H9 (cell line): ENCODE measurements around the gene ETV6. TPM values are rescaled to one million over a fixed set of nuclear protein-coding genes. Genes with fewer than 3 reads are reported as not detected.

Source experiments
- DNase-seq: peaks from one replicate; pipeline ENCODE4 v3.0.0-alpha.2; 2017
- H2AFZ ChIP-seq: one replicate; pipeline ENCODE4 v1.6.1; 2013; ENCODE audit warnings: mild to moderate bottlenecking, low read length, control low read depth, moderate library complexity
- H2AK5ac ChIP-seq: 2 replicates; pipeline ENCODE4 v1.6.1; 2013; ENCODE audit warnings: low read length, control low read depth, mixed read lengths; ENCODE audit not compliant: insufficient read length
- H2BK120ac ChIP-seq: one replicate; pipeline ENCODE4 v1.6.1; 2013; ENCODE audit warnings: low read depth, mild to moderate bottlenecking, low read length, control low read depth, inconsistent platforms; ENCODE audit not compliant: poor library complexity, severe bottlenecking
- H2BK12ac ChIP-seq: 2 replicates; pipeline ENCODE4 v1.6.1; 2013; ENCODE audit warnings: low read length, control low read depth, mixed read lengths, low read depth; ENCODE audit not compliant: insufficient read length
- H2BK15ac ChIP-seq: 2 replicates; pipeline ENCODE4 v1.6.1; 2013; ENCODE audit warnings: low read depth, low read length, control low read depth
- H2BK20ac ChIP-seq: one replicate; pipeline ENCODE4 v1.6.1; 2013; ENCODE audit warnings: low read depth, mild to moderate bottlenecking, low read length, control low read depth, inconsistent platforms; ENCODE audit not compliant: poor library complexity, severe bottlenecking
- H2BK5ac ChIP-seq: 2 replicates; pipeline ENCODE4 v1.6.1; 2013; ENCODE audit warnings: low read length, control low read depth, mixed read lengths; ENCODE audit not compliant: insufficient read length
- H3K14ac ChIP-seq: 2 replicates; pipeline ENCODE4 v1.6.1; 2013; ENCODE audit warnings: low read length, control low read depth; ENCODE audit not compliant: insufficient read depth
- H3K18ac ChIP-seq: 2 replicates; pipeline ENCODE4 v1.6.1; 2013; ENCODE audit warnings: low read depth, mild to moderate bottlenecking, mixed read lengths, low read length, control low read depth; ENCODE audit not compliant: insufficient read length
- H3K23ac ChIP-seq: 2 replicates; pipeline ENCODE4 v1.6.1; 2013; ENCODE audit warnings: low read length, control low read depth, mixed read lengths, low read depth; ENCODE audit not compliant: insufficient read length
- H3K23me2 ChIP-seq: 2 replicates; pipeline ENCODE4 v1.6.1; 2013; ENCODE audit warnings: low read depth, mild to moderate bottlenecking, mixed read lengths, low read length, control low read depth; ENCODE audit not compliant: insufficient read length, poor library complexity, severe bottlenecking
- H3K27ac ChIP-seq: 2 replicates; pipeline ENCODE4 v1.5.1; 2013; ENCODE audit warnings: low read length, control low read depth, mixed read lengths, low read depth; ENCODE audit not compliant: insufficient read length
- H3K27me3 ChIP-seq: 2 replicates; pipeline ENCODE4 v1.6.1; 2013; ENCODE audit warnings: low read length, control low read depth, inconsistent platforms; ENCODE audit not compliant: insufficient read depth
- H3K4ac ChIP-seq: 2 replicates; pipeline ENCODE4 v1.6.1; 2013; ENCODE audit warnings: low read depth, mild to moderate bottlenecking, control low read depth, inconsistent platforms, low read length, moderate library complexity
- H3K4me1 ChIP-seq: 2 replicates; pipeline ENCODE4 v1.6.1; 2013; ENCODE audit warnings: low read length, control low read depth, inconsistent platforms; ENCODE audit not compliant: insufficient read depth
- H3K4me2 ChIP-seq: 2 replicates; pipeline ENCODE4 v1.6.1; 2013; ENCODE audit warnings: low read length, control low read depth, mixed read lengths; ENCODE audit not compliant: insufficient read length, insufficient read depth
- H3K56ac ChIP-seq: 2 replicates; pipeline ENCODE4 v1.6.1; 2013; ENCODE audit warnings: low read depth, mild to moderate bottlenecking, mixed read lengths, low read length, control low read depth; ENCODE audit not compliant: insufficient read length
- H3K79me1 ChIP-seq: 2 replicates; pipeline ENCODE4 v1.6.1; 2013; ENCODE audit warnings: low read depth, mild to moderate bottlenecking, moderate library complexity, low read length, control low read depth, inconsistent platforms; ENCODE audit not compliant: insufficient read depth, poor library complexity, severe bottlenecking
- H3K79me2 ChIP-seq: 2 replicates; pipeline ENCODE4 v1.6.1; 2013; ENCODE audit warnings: low read length, control low read depth, inconsistent platforms; ENCODE audit not compliant: insufficient read depth
- H3K9ac ChIP-seq: 2 replicates; pipeline ENCODE4 v1.6.1; 2013; ENCODE audit warnings: low read length, control low read depth, mixed read lengths; ENCODE audit not compliant: insufficient read length; ENCODE audit errors: extremely low read depth
- H3K9me3 ChIP-seq: one replicate; pipeline ENCODE4 v1.6.1; 2013; ENCODE audit warnings: low read depth, low read length, inconsistent platforms; ENCODE audit not compliant: control insufficient read depth
- H3T11ph ChIP-seq: one replicate; pipeline ENCODE4 v1.6.1; 2013; ENCODE audit warnings: mild to moderate bottlenecking, low read length, control low read depth, inconsistent platforms
- H4K20me1 ChIP-seq: one replicate; pipeline ENCODE4 v1.6.1; 2013; ENCODE audit not compliant: control insufficient read depth, insufficient read length, insufficient read depth
- H4K5ac ChIP-seq: 2 replicates; pipeline ENCODE4 v1.6.1; 2013; ENCODE audit warnings: low read depth, mild to moderate bottlenecking, mixed read lengths, low read length, control low read depth; ENCODE audit not compliant: insufficient read length
- H4K8ac ChIP-seq: replicated peaks from 2 replicates; pipeline ENCODE4 v1.6.1; 2013; ENCODE audit warnings: low read length, control low read depth, mixed read lengths, low read depth; ENCODE audit not compliant: insufficient read length
- H4K91ac ChIP-seq: 2 replicates; pipeline ENCODE4 v1.6.1; 2013; ENCODE audit warnings: low read depth, mild to moderate bottlenecking, moderate library complexity, mixed read lengths, low read length, control low read depth; ENCODE audit not compliant: insufficient read length
- H3K27ac Mint-ChIP-seq, 3 experiments: 2 replicates in 2 of 3; 3 replicates in 1 of 3; pipeline ENCODE4 v1.8.0; 2020 to 2021; ENCODE audit warnings: mixed read lengths in 3 of 3, mild to moderate bottlenecking in 1 of 3, moderate library complexity in 1 of 3
- H3K27me3 Mint-ChIP-seq: 2 replicates; pipeline ENCODE4 v1.8.0; 2021; ENCODE audit warnings: low read depth, mild to moderate bottlenecking, moderate library complexity, mixed read lengths
- H3K36me3 Mint-ChIP-seq, 3 experiments: 2 replicates in 2 of 3; 3 replicates in 1 of 3; pipeline ENCODE4 v1.8.0; 2020 to 2021; ENCODE audit warnings: low read depth in 3 of 3, mixed read lengths in 3 of 3; ENCODE audit not compliant: insufficient read depth in 1 of 3
- H3K4me1 Mint-ChIP-seq, 2 experiments: 2 replicates each; pipeline ENCODE4 v1.8.0; 2020; ENCODE audit warnings: mixed read lengths in 2 of 2
- H3K4me3 Mint-ChIP-seq, 2 experiments: 2 replicates in 1 of 2; 3 replicates in 1 of 2; pipeline ENCODE4 v1.8.0; 2020 to 2021; ENCODE audit warnings: mild to moderate bottlenecking in 2 of 2, mixed read lengths in 2 of 2, moderate library complexity in 1 of 2
- H3K9me3 Mint-ChIP-seq, 2 experiments: 2 replicates in 1 of 2; 3 replicates in 1 of 2; pipeline ENCODE4 v1.8.0; 2020; ENCODE audit warnings: mild to moderate bottlenecking in 2 of 2, mixed read lengths in 2 of 2, moderate library complexity in 1 of 2
- WGBS: extraction: QIAGEN DNeasy Blood & Tissue Kit; methylation state at CpG from one replicate; pipeline ENCODE4 v1.1.7; 2013; ENCODE audit warnings: missing lambda C conversion rate, low lambda C conversion rate, mixed read lengths; ENCODE audit not compliant: insufficient read length; ENCODE audit errors: extremely low coverage; 5-methylcytosine and 5-hydroxymethylcytosine counted together
- total RNA-seq: library from RNA; stranded (reverse); gene quantifications from 2 replicates; pipeline ENCODE4 v1.2.1, GENCODE V29; 2021
- TF ChIP-seq, protein P1 (sequence below): fragments of 200-600 bp; sonication (generic); conservative IDR thresholded peaks from 3 replicates; pipeline ENCODE4 v1.8.0; 2021; ENCODE audit warnings: antibody characterized with exemption, mild to moderate bottlenecking

The ETV6 gene
- total RNA-seq, 1 experiment from 2014 or later: 28.7 TPM

DNA sequence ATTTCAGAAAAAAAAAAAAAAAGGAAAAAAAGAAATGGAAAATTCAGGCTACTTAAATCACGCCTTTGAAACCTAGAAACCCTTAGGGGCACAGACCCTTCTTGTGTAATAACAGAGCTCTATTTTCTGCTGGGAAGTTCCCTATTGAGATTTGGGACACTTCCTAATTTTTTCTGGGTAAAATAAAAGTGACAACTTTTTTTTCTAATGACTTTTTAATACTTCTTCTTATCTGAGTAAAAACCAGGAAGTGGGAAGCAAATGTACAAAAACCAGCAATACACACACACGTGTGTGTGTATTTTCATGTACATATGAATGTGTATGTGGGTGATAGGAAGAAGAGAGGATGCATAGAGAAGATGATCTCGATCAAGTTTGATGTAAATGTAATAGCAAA, 35.8 kb downstream of the ETV6 start:
- no peak for DNase-seq
- no peak overlapping the region for H2BK20ac ChIP-seq
- H2BK15ac ChIP-seq: no peak overlapping the region
- H2BK120ac ChIP-seq: no peak overlapping the region
- no peak overlapping the region for H3K27ac ChIP-seq
- H2BK5ac ChIP-seq: no peak overlapping the region
- no peaks in the 10 kb centered on the region for H3K23me2 ChIP-seq
- H3K9me3 ChIP-seq: no peaks in the 10 kb centered on the region
- Mint-ChIP-seq H3K4me1 (peaks cover 22 to 26% of the 10 kb centered on the region in 2 experiments), H3K27me3 (no peaks in the 10 kb centered on the region), H3K4me3 (no peak overlapping the region), H3K27ac (peak overlapping the region in 1 of 3 experiments; percentile 76; a peak in 1 of 7 replicates), H3K36me3 (peaks cover 0 to 6% (median 2%) of the 10 kb centered on the region in 3 experiments; a peak in 4 of 7 replicates), H3K9me3 (peaks cover 0 to 5% of the 10 kb centered on the region in 2 experiments; a peak in 2 of 5 replicates)
- H3K4me2 ChIP-seq: no peak overlapping the region
- no CpG with 5 or more reads among the region's 3 CpGs for WGBS
- H3K18ac ChIP-seq: no peak overlapping the region
- no peak overlapping the region for H3K4ac ChIP-seq
- no peak overlapping the region for H4K5ac ChIP-seq
- H3K79me1 ChIP-seq: no peaks in the 10 kb centered on the region
- no peak overlapping the region for H2AK5ac ChIP-seq
- H3K4me1 ChIP-seq: peaks cover 2% of the 10 kb centered on the region
- no peak overlapping the region for H3K9ac ChIP-seq
- H4K91ac ChIP-seq: no peak overlapping the region
- no peak overlapping the region for H2AFZ ChIP-seq
- peaks cover 2% of the 10 kb centered on the region; the same call in 1 of the 2 replicates for H3K79me2 ChIP-seq
- no peaks in the 10 kb centered on the region for H4K20me1 ChIP-seq
- no peaks in the 10 kb centered on the region for H3K27me3 ChIP-seq
- H3K14ac ChIP-seq: no peak overlapping the region
- no peak overlapping the region for H3T11ph ChIP-seq
- H4K8ac ChIP-seq: no peak overlapping the region
- TF ChIP-seq, protein P1, sequence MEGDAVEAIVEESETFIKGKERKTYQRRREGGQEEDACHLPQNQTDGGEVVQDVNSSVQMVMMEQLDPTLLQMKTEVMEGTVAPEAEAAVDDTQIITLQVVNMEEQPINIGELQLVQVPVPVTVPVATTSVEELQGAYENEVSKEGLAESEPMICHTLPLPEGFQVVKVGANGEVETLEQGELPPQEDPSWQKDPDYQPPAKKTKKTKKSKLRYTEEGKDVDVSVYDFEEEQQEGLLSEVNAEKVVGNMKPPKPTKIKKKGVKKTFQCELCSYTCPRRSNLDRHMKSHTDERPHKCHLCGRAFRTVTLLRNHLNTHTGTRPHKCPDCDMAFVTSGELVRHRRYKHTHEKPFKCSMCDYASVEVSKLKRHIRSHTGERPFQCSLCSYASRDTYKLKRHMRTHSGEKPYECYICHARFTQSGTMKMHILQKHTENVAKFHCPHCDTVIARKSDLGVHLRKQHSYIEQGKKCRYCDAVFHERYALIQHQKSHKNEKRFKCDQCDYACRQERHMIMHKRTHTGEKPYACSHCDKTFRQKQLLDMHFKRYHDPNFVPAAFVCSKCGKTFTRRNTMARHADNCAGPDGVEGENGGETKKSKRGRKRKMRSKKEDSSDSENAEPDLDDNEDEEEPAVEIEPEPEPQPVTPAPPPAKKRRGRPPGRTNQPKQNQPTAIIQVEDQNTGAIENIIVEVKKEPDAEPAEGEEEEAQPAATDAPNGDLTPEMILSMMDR: no peak
- H3K56ac ChIP-seq: no peak overlapping the region
- no peak overlapping the region for H2BK12ac ChIP-seq
- H3K23ac ChIP-seq: no peak overlapping the region
